Mesenteric fat pad (tissue), 1 donor: ENCODE measurements around the gene PTN. TPM values are rescaled to one million over a fixed set of nuclear protein-coding genes. Genes with fewer than 3 reads are reported as not detected.

Experiments
- DNase-seq: peaks from one replicate; pipeline ENCODE4 v3.0.0-alpha.2; 2020; ENCODE audit warnings: low spot score
- total RNA-seq: library from RNA; stranded (reverse); fragmentation: NEBNext Ultra II Directional; extraction: Animal tissue kit (Norgen Biotek cat#: 25700); gene quantifications from one replicate; pipeline ENCODE4 v1.2.1, GENCODE V29; 2021
- donor health status: DM: yes; HTN: yes; CAD: no.

The PTN gene
- total RNA-seq, 1 donor from 2014 or later: 10.3 TPM

DNA sequence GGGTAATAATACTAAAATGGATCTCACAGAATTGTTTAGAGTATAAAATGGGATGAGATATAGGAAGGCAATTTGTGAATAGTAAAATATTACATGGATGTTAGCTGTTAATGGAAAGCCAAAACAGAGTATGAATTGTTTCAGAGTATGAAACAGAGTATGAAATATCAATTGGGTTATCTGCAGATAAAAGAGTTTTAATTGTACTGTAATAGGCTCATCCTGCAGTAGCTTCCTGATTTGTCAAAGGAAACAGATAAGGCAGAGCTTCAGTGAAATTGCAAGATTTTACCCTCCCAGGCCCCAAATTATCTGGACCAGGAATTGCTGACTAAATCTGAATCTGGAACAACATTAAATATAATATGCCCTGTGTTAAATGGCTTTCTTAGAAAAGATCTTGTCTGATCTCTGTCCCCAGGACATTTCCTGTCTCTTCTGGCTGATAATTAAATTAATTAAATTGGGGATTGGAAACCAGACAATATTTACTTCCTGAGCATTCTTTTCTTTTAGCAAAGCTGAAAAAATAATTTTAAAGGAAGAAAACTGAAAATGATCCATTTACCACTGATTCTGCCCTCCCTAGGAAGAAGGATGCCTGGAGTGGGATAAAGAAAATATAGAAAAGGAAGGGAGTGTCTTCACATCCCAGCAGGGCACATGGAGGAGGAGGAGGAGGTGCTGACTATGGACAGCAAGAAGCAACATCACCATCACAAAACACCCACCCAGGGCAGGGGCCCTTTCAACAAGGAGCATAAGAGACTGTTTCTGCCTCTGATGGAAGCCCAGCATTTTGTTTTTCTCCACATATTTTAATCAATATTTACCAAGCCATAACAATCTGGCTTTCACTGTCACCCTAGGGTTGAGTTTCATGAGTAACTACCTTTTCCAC, 18.5 kb downstream of the PTN start:
- DNase-seq: no peak

- no peak for DNase-seq
Observed at GRCh38 chr7:137316648-137317353, 26.7 kb downstream of the PTN start.

GRCh38 chr7:137313201-137313600, 30.3 kb downstream of the PTN start:
- DNase-seq: no peak

- DNase-seq: no peak
Observed at GRCh38 chr7:137306748-137307147, 36.8 kb downstream of the PTN start.

DNA sequence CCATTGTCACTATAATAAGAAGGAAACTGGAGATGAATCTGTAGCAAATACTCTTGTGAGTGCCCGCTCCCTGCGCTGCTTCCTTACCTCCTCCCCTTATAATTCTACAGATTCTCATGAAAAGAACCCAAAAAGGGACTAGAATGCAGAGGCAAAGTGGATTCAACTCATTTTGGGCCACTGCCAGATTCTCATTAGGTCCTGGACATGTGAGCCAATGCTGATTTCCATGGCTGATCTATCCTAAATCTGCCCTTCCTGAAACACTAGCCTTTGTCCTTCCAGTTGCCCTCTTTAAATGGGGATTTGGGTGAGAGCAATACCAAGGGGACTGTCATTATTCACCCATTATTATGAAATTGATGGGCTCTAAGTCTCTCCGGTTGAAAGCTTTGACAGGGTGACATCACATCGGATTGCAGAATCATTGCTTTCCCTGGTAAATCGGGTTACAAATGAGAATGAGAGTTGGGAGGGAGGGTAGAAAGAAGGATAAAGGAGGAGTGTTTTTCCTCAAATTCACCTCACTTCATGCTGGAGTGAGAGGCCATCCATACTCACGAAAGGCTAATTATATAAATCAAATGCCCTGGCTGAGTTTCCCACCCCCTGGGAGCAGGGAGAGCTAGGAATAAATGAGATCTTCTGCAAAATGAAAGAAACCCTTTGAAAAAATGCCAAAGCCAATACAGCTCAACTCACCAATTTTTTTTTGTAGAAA, 37.5 kb downstream of the PTN start:
- DNase-seq: no peak

DNA sequence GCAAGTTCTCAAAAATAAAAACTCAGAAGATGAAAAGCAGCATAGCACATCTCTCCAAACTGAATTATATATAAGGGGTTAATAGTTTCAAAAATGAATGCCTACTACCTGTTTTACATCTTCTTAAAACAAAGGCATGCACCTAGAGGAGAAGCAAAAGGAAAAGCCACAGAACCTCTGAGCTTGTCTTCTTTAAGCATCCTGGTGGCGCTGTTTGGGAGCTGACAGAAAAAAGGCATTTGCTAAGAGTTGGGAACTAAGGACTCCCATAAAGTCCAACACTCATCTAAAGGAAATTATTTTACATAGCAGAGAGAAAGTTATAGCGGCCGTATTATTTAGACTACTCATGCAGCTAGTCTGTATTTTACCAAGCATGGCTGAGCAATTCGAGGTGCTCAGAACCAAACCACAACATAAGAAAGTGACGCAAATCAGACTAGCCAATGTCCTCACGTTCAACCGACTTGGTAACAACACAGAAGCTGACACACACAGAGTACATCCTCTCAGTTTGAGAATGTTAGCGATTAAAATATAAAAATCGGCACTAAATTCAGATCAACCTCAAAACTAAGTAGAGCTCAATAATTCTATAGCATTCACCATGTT, 38.8 kb downstream of the PTN start:
- DNase-seq: no peak

DNA sequence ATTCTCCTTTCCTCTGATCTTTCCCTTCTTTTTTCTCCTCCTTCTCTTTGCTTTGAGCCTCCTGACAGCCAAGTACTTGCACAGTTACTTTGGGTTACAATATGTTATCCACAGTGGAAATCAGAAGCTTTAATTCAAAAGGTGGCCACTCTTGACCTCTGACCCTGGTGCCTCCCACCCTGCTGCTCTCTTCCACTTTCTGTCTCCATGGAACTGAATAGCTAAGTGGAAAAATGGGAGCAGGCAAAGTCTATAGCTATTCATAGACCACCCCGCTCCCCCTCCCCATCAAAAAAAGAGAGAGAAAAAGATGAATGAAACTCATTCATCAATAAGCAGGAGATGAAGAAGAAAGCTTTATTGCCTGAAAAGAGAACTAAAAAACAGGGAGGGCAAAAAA, 39.4 kb downstream of the PTN start:
- no peak for DNase-seq

DNA sequence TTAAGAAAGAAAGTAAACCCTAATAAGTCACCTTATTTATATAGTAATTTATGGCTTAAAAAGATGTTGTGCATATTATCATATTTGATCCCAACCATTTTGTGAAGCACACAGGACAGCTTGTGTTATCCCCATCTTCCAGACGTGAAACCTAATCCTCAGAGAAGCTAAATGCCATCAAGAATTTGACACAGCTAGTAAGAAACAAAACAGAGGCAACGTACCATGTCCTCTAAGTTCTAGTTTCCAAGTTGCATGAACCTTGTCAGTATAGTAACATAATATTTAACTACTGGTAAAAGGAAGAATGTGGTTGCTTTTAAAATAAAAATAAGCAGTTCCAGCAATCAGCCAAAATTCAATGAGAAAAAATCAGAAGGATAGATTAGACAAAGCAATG, 41.5 kb downstream of the PTN start:
- DNase-seq: no peak

- DNase-seq: no peak
Observed at GRCh38 chr7:137298464-137298794, 45.1 kb downstream of the PTN start.

DNA sequence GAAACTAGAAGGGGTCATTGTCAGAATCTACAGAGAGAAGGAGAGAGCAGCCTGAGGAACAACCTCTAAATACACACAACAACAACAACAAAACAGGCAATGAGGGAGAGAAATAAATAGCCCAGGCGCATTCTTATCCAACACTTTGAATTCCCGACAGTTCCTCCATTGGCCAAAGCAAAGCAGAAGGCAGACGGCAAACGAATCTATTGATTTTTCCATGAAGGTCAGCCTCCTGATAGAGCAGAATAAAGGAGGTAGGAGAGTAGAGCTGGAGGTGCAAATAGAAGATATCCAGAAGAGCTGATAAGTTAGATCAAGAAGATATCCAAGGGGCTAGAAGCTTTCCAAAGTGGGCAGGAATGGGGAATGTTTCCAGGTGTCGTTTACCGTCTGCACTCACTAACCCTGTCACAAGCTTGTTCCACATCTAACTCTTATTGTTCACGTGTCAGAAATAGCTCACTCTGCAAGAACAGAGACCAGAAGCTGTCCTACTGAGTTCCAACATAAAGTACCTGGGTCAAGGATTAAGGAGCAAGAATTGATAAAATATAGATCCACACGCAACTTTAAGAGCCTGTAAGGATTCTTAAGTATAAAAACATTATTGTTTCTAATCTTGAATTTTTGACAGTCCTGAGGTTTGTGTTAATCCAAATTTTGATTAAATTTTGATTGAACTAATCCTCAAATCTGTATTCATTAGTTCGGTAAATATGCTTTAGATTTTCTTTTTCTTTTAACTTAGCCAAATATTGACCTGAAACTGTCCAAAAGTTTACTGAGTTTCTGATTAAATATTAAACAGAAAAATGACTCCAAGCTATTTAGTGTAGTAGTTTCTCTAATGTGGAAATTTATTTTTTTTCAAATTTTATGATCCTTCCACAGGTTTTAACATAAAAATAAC, 45.7 kb downstream of the PTN start:
- DNase-seq: no peak

DNA sequence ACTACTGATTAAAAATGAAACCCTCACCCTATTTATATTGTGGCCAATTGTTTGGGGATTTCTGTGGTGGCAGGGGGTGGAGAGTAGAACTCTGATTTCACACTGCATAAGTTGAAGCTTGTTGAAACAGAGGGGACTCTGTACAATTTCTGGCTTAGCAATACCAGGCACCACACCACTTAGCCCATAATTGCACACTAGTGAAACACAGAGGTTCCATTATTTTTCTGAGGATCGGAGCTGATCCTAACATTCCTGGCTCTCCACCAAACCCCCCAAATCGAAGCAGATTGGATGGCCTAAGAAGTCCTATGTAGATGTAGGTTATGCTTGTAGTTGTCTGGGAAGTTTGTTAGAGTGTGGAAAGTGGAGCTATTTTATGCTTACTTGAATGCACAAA, 47.0 kb downstream of the PTN start:
- no peak for DNase-seq

GRCh38 chr7:137295739-137296324, 47.7 kb downstream of the PTN start:
- DNase-seq: no peak

GRCh38 chr7:137289101-137289500, 54.4 kb downstream of the PTN start:
- DNase-seq: no peak

DNA sequence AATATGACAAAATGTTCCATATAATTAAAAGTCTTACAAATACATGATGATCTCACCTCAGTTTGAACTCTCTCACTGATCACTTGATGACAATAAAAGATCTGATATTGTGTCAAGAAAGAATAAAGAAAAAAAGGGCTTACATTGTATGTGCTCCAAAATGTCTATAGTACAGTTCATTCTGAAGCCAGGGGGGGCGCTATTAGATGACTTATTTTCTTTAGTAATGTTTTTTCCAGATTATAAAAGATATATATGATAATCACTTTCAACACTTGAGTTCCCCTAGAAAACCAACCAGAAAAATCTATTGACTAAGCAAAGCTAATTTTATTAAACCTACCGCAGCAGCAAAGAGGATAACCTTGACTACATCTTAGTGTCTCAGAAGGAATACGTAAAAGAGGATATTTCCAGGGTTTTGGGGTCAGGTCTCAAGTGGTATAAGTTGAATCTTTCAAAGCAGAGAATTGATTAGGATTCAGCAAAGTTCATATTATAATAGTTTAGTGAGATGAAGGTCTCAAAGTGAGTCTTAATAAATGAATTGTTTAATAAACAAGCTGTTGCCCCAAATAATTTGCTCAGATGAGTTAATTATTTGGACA, 55.8 kb downstream of the PTN start:
- DNase-seq: no peak

- no peak for DNase-seq
Observed at GRCh38 chr7:137283153-137283552, 60.4 kb downstream of the PTN start.

GRCh38 chr7:137282043-137282442, 61.5 kb downstream of the PTN start:
- DNase-seq: no peak

GRCh38 chr7:137276189-137276588, 67.3 kb downstream of the PTN start:
- no peak for DNase-seq

DNA sequence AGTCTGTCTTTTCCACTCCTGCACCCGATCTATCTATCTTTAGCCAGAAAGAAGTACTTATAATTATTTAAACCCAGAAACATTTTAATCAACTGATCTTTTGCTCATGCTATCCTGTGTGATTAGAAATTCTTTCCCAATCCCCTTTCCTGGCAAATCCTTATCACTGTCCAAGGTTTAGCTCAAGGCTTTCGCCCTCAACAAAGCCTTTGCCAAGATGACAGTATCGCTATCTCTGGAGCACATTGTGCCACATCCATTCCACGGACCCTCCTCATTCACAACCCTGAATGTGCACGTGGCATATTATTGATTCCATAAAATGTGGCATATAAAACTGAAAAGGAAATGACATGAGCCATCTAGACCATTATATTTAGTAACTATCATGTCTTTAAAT, 71.3 kb downstream of the PTN start:
- no peak for DNase-seq

- no peak for DNase-seq
Observed at GRCh38 chr7:137269240-137269639, 74.3 kb downstream of the PTN start.
